NT2/D1 (cell line): ENCODE data around the gene OR51B2.

Source experiments
- SUZ12 ChIP-seq: IDR thresholded peaks from 2 replicates; pipeline ENCODE4 v1.6.1; 2011; ENCODE audit not compliant: insufficient read length, insufficient read depth; ENCODE audit errors: extremely low read depth
- YY1 ChIP-seq: IDR thresholded peaks from 2 replicates; pipeline ENCODE4 v1.6.1; 2011; ENCODE audit not compliant: insufficient read length, insufficient read depth
- ZNF274 ChIP-seq: IDR thresholded peaks from 2 replicates; pipeline ENCODE4 v1.6.1; 2011; ENCODE audit warnings: mild to moderate bottlenecking, low read depth, low read length

- no peak for TF ChIP-seq YY1
- no peak for TF ChIP-seq ZNF274
- no peak for TF ChIP-seq SUZ12
Observed at GRCh38 chr11:5310423-5310822, 13.7 kb downstream of the OR51B2 start.
